NCI-H1694 (cell line): Measurements from ENCODE around the gene PTPRN.
"Not testable (repeated sequence)": the region's sequence is repeated elsewhere in the genome, so short reads cannot be mapped to it uniquely, and the experiment has no call there.

Source experiments
- DNase-seq: peaks from one replicate; lab custom pipeline; 2025; lab: John Stamatoyannopoulos, UW

The PTPRN gene

GRCh38 chr2:219269362-219270054 is 39.7 kb downstream of the PTPRN start:
- no peak for DNase-seq

- DNase-seq, result no peak
These were observed 40.9 kb downstream of the PTPRN start for GRCh38 chr2:219268294-219268693.

GRCh38 chr2:219266886-219267285 is 42.3 kb downstream of the PTPRN start:
- no peak for DNase-seq

- no peak for DNase-seq
These were observed 43.0 kb downstream of the PTPRN start for GRCh38 chr2:219266232-219266631.

- DNase-seq, result no peak
These were observed 48.0 kb downstream of the PTPRN start for GRCh38 chr2:219261024-219261855.

GRCh38 chr2:219258942-219259341 is 50.3 kb downstream of the PTPRN start:
- DNase-seq, result not testable (repeated sequence)

- no peak for DNase-seq
These were observed 54.5 kb downstream of the PTPRN start for GRCh38 chr2:219254590-219255201.

- peak; percentile 77 for DNase-seq
These were observed 55.2 kb downstream of the PTPRN start, which contains the start of gene TUBA4A for GRCh38 chr2:219253753-219254589. TSS of gene TUBA4A (minus strand) at chr2:219253918. CDS start at chr2:219253858, 60 bp downstream.

- DNase-seq, result no peak
These were observed 56.1 kb downstream of the PTPRN start, which contains the start of gene TUBA4B for GRCh38 chr2:219252900-219253752. TSS of gene TUBA4B (plus strand) at chr2:219253243. CDS start at chr2:219253408, 165 bp downstream.

GRCh38 chr2:219252570-219252899 is 56.7 kb downstream of the PTPRN start:
- no peak for DNase-seq

GRCh38 chr2:219252084-219252483 is 57.1 kb downstream of the PTPRN start:
- DNase-seq, result no peak

GRCh38 chr2:219251656-219252055 is 57.5 kb downstream of the PTPRN start:
- DNase-seq, result no peak

GRCh38 chr2:219250049-219250781 is 59.0 kb downstream of the PTPRN start:
- no peak for DNase-seq

- peak; percentile 95 for DNase-seq
These were observed 59.8 kb downstream of the PTPRN start for GRCh38 chr2:219249203-219249980.

GRCh38 chr2:219248845-219249202 is 60.4 kb downstream of the PTPRN start:
- DNase-seq, result no peak

- DNase-seq, result no peak
These were observed 61.2 kb downstream of the PTPRN start for GRCh38 chr2:219247678-219248642.

GRCh38 chr2:219246559-219246958 is 62.6 kb downstream of the PTPRN start:
- no peak for DNase-seq

- no peak for DNase-seq
These were observed 63.3 kb downstream of the PTPRN start for GRCh38 chr2:219245899-219246230.
